Neural cell (in vitro differentiated cells): ENCODE data around the gene PPARG. TPM values are rescaled to one million over a fixed set of nuclear protein-coding genes. Genes with fewer than 3 reads are reported as not detected.

Experiments used
- H2AFZ ChIP-seq: fragments of 200-600, 300-800 bp; sonication (generic), shearing (Covaris generic); 2 replicates; pipeline ENCODE4 v1.6.0; 2014; ENCODE audit warnings: low read depth, mild to moderate bottlenecking, antibody characterized with exemption, low read length, moderate library complexity
- H3F3A ChIP-seq: fragments of 200-600 bp; shearing (Covaris generic); 2 replicates; pipeline ENCODE4 v1.6.1; 2016; ENCODE audit warnings: mild to moderate bottlenecking, moderate library complexity, mixed read lengths, antibody characterized with exemption, low read length; ENCODE audit not compliant: insufficient read depth, poor library complexity, severe bottlenecking
- H3K27ac ChIP-seq: fragments of 200-600, 300-800 bp; sonication (generic), shearing (Covaris generic); 2 replicates; pipeline ENCODE4 v1.5.1; 2014; ENCODE audit warnings: mild to moderate bottlenecking, low read length, moderate library complexity
- H3K27me3 ChIP-seq: fragments of 300-800, 200-600 bp; sonication (generic), shearing (Covaris generic); 2 replicates; pipeline ENCODE4 v1.6.0; 2014; ENCODE audit warnings: mild to moderate bottlenecking, low read depth, low read length, moderate library complexity; ENCODE audit not compliant: insufficient read depth
- H3K36me3 ChIP-seq: fragments of 300-800, 200-600 bp; sonication (generic), shearing (Covaris generic); 2 replicates; pipeline ENCODE4 v1.5.1; 2014; ENCODE audit warnings: mild to moderate bottlenecking, antibody characterized with exemption, low read length, moderate library complexity; ENCODE audit not compliant: insufficient read depth
- H3K4me2 ChIP-seq: fragments of 300-800, 200-600 bp; sonication (generic), shearing (Covaris generic); 2 replicates; pipeline ENCODE4 v1.6.0; 2014; ENCODE audit warnings: mild to moderate bottlenecking, low read length
- H3K4me3 ChIP-seq: fragments of 300-800, 200-600 bp; sonication (generic), shearing (Covaris generic); 2 replicates; pipeline ENCODE4 v1.5.1; 2014; ENCODE audit warnings: mild to moderate bottlenecking, low read length, moderate library complexity
- H3K79me2 ChIP-seq: fragments of 200-600 bp; shearing (Covaris generic); replicated peaks from 2 replicates; pipeline ENCODE4 v1.6.0; 2014; ENCODE audit warnings: mild to moderate bottlenecking, low read length, moderate library complexity; ENCODE audit not compliant: insufficient read depth
- H3K9ac ChIP-seq: fragments of 300-800, 200-600 bp; sonication (generic), shearing (Covaris generic); 2 replicates; pipeline ENCODE4 v1.6.1; 2016; ENCODE audit warnings: mild to moderate bottlenecking, low read length, mixed read lengths
- H3K9me2 ChIP-seq: fragments of 200-600 bp; shearing (Covaris generic); 2 replicates; pipeline ENCODE4 v1.6.1; 2016; ENCODE audit warnings: mild to moderate bottlenecking, low read length, mixed read lengths; ENCODE audit not compliant: insufficient read depth
- H3K9me3 ChIP-seq: fragments of 200-600, 300-800 bp; sonication (generic), shearing (Covaris generic); 2 replicates; pipeline ENCODE4 v1.6.1; 2016; ENCODE audit warnings: mild to moderate bottlenecking, mixed run types, low read length, moderate library complexity, mixed read lengths
- H4K20me1 ChIP-seq: fragments of 200-600 bp; shearing (Covaris generic); 2 replicates; pipeline ENCODE4 v1.6.1; 2016; ENCODE audit warnings: mild to moderate bottlenecking, mixed run types; ENCODE audit not compliant: insufficient read depth
- CTCF ChIP-seq: fragments of 450-650 bp; IDR thresholded peaks from 2 replicates; pipeline ENCODE4 v1.5.1; 2014; ENCODE audit warnings: antibody characterized with exemption, mild to moderate bottlenecking, moderate library complexity; ENCODE audit not compliant: poor library complexity, severe bottlenecking
- EP300 ChIP-seq: fragments of 450-650 bp; conservative IDR thresholded peaks from 2 replicates; pipeline ENCODE4 v1.6.1; 2014; ENCODE audit warnings: antibody characterized with exemption, mild to moderate bottlenecking, moderate library complexity; ENCODE audit not compliant: poor library complexity, severe bottlenecking
- EZH2 ChIP-seq: fragments of 200-600, 300-800 bp; shearing (Covaris generic), sonication (generic); IDR thresholded peaks from 2 replicates; pipeline ENCODE4 v1.6.1; 2014; ENCODE audit warnings: antibody characterized with exemption, low read length, borderline replicate concordance, mild to moderate bottlenecking; ENCODE audit not compliant: insufficient read depth, poor library complexity, severe bottlenecking
- MXI1 ChIP-seq: fragments of 450-650 bp; conservative IDR thresholded peaks from 2 replicates; pipeline ENCODE4 v1.6.1; 2014; ENCODE audit warnings: antibody characterized with exemption, mild to moderate bottlenecking; ENCODE audit not compliant: poor library complexity, severe bottlenecking
- POLR2AphosphoS5 ChIP-seq: IDR thresholded peaks from 2 replicates; pipeline ENCODE4 v1.6.1; 2012
- RAD21 ChIP-seq: fragments of 450-650 bp; conservative IDR thresholded peaks from 2 replicates; pipeline ENCODE4 v1.6.1; 2014; ENCODE audit warnings: antibody characterized with exemption, mild to moderate bottlenecking, moderate library complexity
- SMC3 ChIP-seq: fragments of 450-650 bp; conservative IDR thresholded peaks from 2 replicates; pipeline ENCODE4 v1.6.1; 2014; ENCODE audit warnings: antibody characterized with exemption, mild to moderate bottlenecking, moderate library complexity; ENCODE audit not compliant: poor library complexity
- TAF1 ChIP-seq: IDR thresholded peaks from 2 replicates; pipeline ENCODE4 v1.6.1; 2012; ENCODE audit warnings: low read depth
- polyA plus RNA-seq: library from polyadenylated mRNA; depleted of rRNA; stranded (reverse); fragments of >200 nt; gene quantifications from 2 replicates; pipeline ENCODE4 v1.2.3, GENCODE V29; 2014
- TF ChIP-seq, protein P1 (sequence below): IDR thresholded peaks from 2 replicates; pipeline ENCODE4 v1.6.1; 2012; ENCODE audit warnings: borderline replicate concordance

PPARG gene
- polyA plus RNA-seq, 1 donor from 2014 or later = 0.35 TPM

- Histone ChIP-seq H3K27me3 (no peaks in the 10 kb centered on the region), H3K27ac (no peak overlapping the region), H3K4me2 (no peak overlapping the region), H4K20me1 (no peaks in the 10 kb centered on the region), H3K9me2 (no peaks in the 10 kb centered on the region), H3K4me3 (no peak overlapping the region), H3K79me2 (no peaks in the 10 kb centered on the region), H3K9me3 (no peaks in the 10 kb centered on the region), H3K36me3 (no peaks in the 10 kb centered on the region), H2AFZ (no peak overlapping the region), H3K9ac (no peak overlapping the region), H3F3A (no peaks in the 10 kb centered on the region)
- TF ChIP-seq SMC3 (no peak), RAD21 (no peak), MXI1 (no peak)
Observed at GRCh38 chr3:12334786-12335185, 45.9 kb downstream of the PPARG start.

GRCh38 chr3:12335421-12335820 is 46.6 kb downstream of the PPARG start:
- H3K79me2 ChIP-seq = no peaks in the 10 kb centered on the region
- TF ChIP-seq MXI1 (no peak), EP300 (no peak), CTCF (no peak)

GRCh38 chr3:12336099-12336498 is 47.2 kb downstream of the PPARG start:
- Histone ChIP-seq H3K9me2 (no peaks in the 10 kb centered on the region), H4K20me1 (no peaks in the 10 kb centered on the region), H3K9ac (no peak overlapping the region), H3K27ac (no peak overlapping the region), H3K4me3 (no peak overlapping the region), H3K27me3 (no peaks in the 10 kb centered on the region), H2AFZ (no peak overlapping the region), H3K79me2 (no peaks in the 10 kb centered on the region), H3F3A (no peaks in the 10 kb centered on the region), H3K4me2 (no peak overlapping the region), H3K36me3 (no peaks in the 10 kb centered on the region), H3K9me3 (no peaks in the 10 kb centered on the region)
- TF ChIP-seq MXI1 (no peak), CTCF (no peak), POLR2AphosphoS5 (no peak), RAD21 (no peak), TAF1 (no peak), EP300 (no peak), EZH2 (no peak), SMC3 (no peak)
- TF ChIP-seq, protein P1, sequence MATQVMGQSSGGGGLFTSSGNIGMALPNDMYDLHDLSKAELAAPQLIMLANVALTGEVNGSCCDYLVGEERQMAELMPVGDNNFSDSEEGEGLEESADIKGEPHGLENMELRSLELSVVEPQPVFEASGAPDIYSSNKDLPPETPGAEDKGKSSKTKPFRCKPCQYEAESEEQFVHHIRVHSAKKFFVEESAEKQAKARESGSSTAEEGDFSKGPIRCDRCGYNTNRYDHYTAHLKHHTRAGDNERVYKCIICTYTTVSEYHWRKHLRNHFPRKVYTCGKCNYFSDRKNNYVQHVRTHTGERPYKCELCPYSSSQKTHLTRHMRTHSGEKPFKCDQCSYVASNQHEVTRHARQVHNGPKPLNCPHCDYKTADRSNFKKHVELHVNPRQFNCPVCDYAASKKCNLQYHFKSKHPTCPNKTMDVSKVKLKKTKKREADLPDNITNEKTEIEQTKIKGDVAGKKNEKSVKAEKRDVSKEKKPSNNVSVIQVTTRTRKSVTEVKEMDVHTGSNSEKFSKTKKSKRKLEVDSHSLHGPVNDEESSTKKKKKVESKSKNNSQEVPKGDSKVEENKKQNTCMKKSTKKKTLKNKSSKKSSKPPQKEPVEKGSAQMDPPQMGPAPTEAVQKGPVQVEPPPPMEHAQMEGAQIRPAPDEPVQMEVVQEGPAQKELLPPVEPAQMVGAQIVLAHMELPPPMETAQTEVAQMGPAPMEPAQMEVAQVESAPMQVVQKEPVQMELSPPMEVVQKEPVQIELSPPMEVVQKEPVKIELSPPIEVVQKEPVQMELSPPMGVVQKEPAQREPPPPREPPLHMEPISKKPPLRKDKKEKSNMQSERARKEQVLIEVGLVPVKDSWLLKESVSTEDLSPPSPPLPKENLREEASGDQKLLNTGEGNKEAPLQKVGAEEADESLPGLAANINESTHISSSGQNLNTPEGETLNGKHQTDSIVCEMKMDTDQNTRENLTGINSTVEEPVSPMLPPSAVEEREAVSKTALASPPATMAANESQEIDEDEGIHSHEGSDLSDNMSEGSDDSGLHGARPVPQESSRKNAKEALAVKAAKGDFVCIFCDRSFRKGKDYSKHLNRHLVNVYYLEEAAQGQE = no peak

More at GRCh38 chr3:12335421-12335820, 46.6 kb downstream of the PPARG start:
- Histone ChIP-seq H3K4me3 (no peak overlapping the region), H2AFZ (no peak overlapping the region), H3K9me3 (no peaks in the 10 kb centered on the region), H4K20me1 (no peaks in the 10 kb centered on the region), H3K4me2 (no peak overlapping the region), H3F3A (no peaks in the 10 kb centered on the region), H3K9ac (no peak overlapping the region), H3K36me3 (no peaks in the 10 kb centered on the region), H3K27ac (no peak overlapping the region), H3K9me2 (no peaks in the 10 kb centered on the region), H3K27me3 (no peaks in the 10 kb centered on the region)
